IMR-90 (cell line): ENCODE measurements around the gene SLC5A1. TPM values are rescaled to one million over a fixed set of nuclear protein-coding genes. Genes with fewer than 3 reads are reported as not detected.

Source experiments
- ATAC-seq: fragments of 200-7000 bp; cut with Tn5 transposase; 2 replicates; pipeline ENCODE4 v1.9.1; 2020; ENCODE audit warnings: low read depth, mild to moderate bottlenecking, moderate library complexity
- BruUV-seq: library from RNA; stranded (reverse); fragments of 400-500 nt; replicated peaks from 2 replicates; lab custom pipeline; 2021; lab: Mats Ljungman, UMichigan
- CTCF ChIA-PET: fragments of 300-600 bp; formaldehyde crosslinking; extraction: SDS; loops from one replicate; lab custom pipeline; 2021; ENCODE audit warnings: antibody characterized with exemption; lab: Yijun Ruan, JAX
- POLR2A ChIA-PET: fragments of 300-600 bp; sonication (Branson Sonifier 250); formaldehyde crosslinking; loops from one replicate; lab custom pipeline; 2022; ENCODE audit warnings: antibody characterized with exemption; ENCODE audit not compliant: unreplicated experiment; lab: Charles Lee
- DNase-seq: peaks from one replicate; pipeline ENCODE4 v3.0.0; 2013
- H2AFZ ChIP-seq: replicated peaks from 2 replicates; pipeline ENCODE3; 2013; ENCODE audit warnings: low read length, mild to moderate bottlenecking; ENCODE audit not compliant: poor library complexity
- H2AK5ac ChIP-seq: 2 replicates; pipeline ENCODE4 v1.6.1; 2013; ENCODE audit warnings: low read depth, low read length, inconsistent platforms
- H2AK9ac ChIP-seq: replicated peaks from 2 replicates; pipeline ENCODE3; 2013; ENCODE audit warnings: mild to moderate bottlenecking, low read depth, low read length, moderate library complexity; ENCODE audit not compliant: poor library complexity
- H2BK120ac ChIP-seq: 2 replicates; pipeline ENCODE4 v1.6.1; 2013; ENCODE audit warnings: low read depth, low read length, inconsistent platforms
- H2BK15ac ChIP-seq: 3 replicates; pipeline ENCODE4 v1.6.1; 2013; ENCODE audit warnings: low read depth, low read length, inconsistent platforms
- H2BK20ac ChIP-seq: 2 replicates; pipeline ENCODE4 v1.6.1; 2013; ENCODE audit warnings: low read depth, mild to moderate bottlenecking, inconsistent platforms, low read length, moderate library complexity
- H2BK5ac ChIP-seq: 2 replicates; pipeline ENCODE4 v1.6.1; 2013; ENCODE audit warnings: mild to moderate bottlenecking, low read depth, low read length, inconsistent platforms; ENCODE audit not compliant: poor library complexity, severe bottlenecking
- H3K14ac ChIP-seq: replicated peaks from 2 replicates; pipeline ENCODE4 v1.6.1; 2013; ENCODE audit warnings: low read depth, low read length, inconsistent platforms
- H3K18ac ChIP-seq: 2 replicates; pipeline ENCODE4 v1.6.1; 2013; ENCODE audit warnings: low read depth, low read length, control low read depth
- H3K23ac ChIP-seq: 2 replicates; pipeline ENCODE4 v1.6.1; 2013; ENCODE audit warnings: low read depth, low read length, inconsistent platforms
- H3K27ac ChIP-seq: 2 replicates; pipeline ENCODE4 v1.5.1; 2013; ENCODE audit warnings: mild to moderate bottlenecking, control low read depth, low read length; ENCODE audit not compliant: insufficient read depth
- H3K27me3 ChIP-seq: 2 replicates; pipeline ENCODE4 v1.6.1; 2013; ENCODE audit warnings: low read length; ENCODE audit not compliant: control insufficient read depth, insufficient read depth
- H3K36me3 ChIP-seq: 2 replicates; pipeline ENCODE4 v1.6.1; 2013; ENCODE audit warnings: low read length, mixed read lengths; ENCODE audit not compliant: control insufficient read depth, insufficient read depth
- H3K4ac ChIP-seq: 2 replicates; pipeline ENCODE4 v1.6.1; 2013; ENCODE audit warnings: low read depth, low read length, inconsistent platforms
- H3K4me1 ChIP-seq: 2 replicates; pipeline ENCODE4 v1.6.1; 2013; ENCODE audit warnings: low read length, mixed read lengths; ENCODE audit not compliant: control insufficient read depth, insufficient read depth
- H3K4me2 ChIP-seq: 2 replicates; pipeline ENCODE4 v1.6.1; 2013; ENCODE audit warnings: low read depth, mild to moderate bottlenecking, control low read depth, low read length, moderate library complexity
- H3K4me3 ChIP-seq: 2 replicates; pipeline ENCODE4 v1.5.1; 2013; ENCODE audit warnings: low read depth, mild to moderate bottlenecking, control low read depth, low read length, moderate library complexity; ENCODE audit not compliant: insufficient read depth
- H3K56ac ChIP-seq: 2 replicates; pipeline ENCODE4 v1.6.1; 2013; ENCODE audit warnings: low read length, inconsistent platforms; ENCODE audit not compliant: insufficient read depth; ENCODE audit errors: extremely low read depth
- H3K79me1 ChIP-seq, 2 experiments: 2 replicates each; pipeline ENCODE4 v1.6.1; 2013; ENCODE audit warnings: low read length in 2 of 2, inconsistent platforms in 1 of 2, low read depth in 1 of 2
- H3K9ac ChIP-seq: 2 replicates; pipeline ENCODE4 v1.6.1; 2013; ENCODE audit warnings: low read depth, low read length, control low read depth
- H3K9me1 ChIP-seq: 2 replicates; pipeline ENCODE4 v1.6.1; 2013; ENCODE audit warnings: low read length, inconsistent platforms; ENCODE audit not compliant: insufficient read depth
- H3K9me3 ChIP-seq: 2 replicates; pipeline ENCODE4 v1.6.1; 2013; ENCODE audit warnings: low read length; ENCODE audit not compliant: control insufficient read depth, insufficient read depth
- H4K20me1 ChIP-seq: 2 replicates; pipeline ENCODE4 v1.6.1; 2013; ENCODE audit warnings: low read length, inconsistent platforms; ENCODE audit not compliant: insufficient read depth
- H4K5ac ChIP-seq: 2 replicates; pipeline ENCODE4 v1.6.1; 2013; ENCODE audit warnings: mild to moderate bottlenecking, low read depth, low read length, control low read depth
- H4K8ac ChIP-seq, 2 experiments: 2 replicates each; pipeline ENCODE4 v1.6.1; 2013; ENCODE audit warnings: low read depth in 2 of 2, low read length in 2 of 2, control low read depth in 1 of 2, inconsistent platforms in 1 of 2
- H4K91ac ChIP-seq: 2 replicates; pipeline ENCODE4 v1.6.1; 2013; ENCODE audit warnings: low read depth, low read length, inconsistent platforms; ENCODE audit not compliant: insufficient read depth
- CEBPB ChIP-seq: IDR thresholded peaks from 2 replicates; pipeline ENCODE4 v1.6.1; 2012; ENCODE audit warnings: low read depth, low read length, improper control_type of control experiment
- FOS ChIP-seq: fragments of 150-350 bp; IDR thresholded peaks from 2 replicates; pipeline ENCODE4 v1.6.1; 2016; ENCODE audit warnings: low read depth, low read length
- MAZ ChIP-seq: IDR thresholded peaks from 2 replicates; pipeline ENCODE4 v1.6.1; 2012; ENCODE audit warnings: low read depth, mild to moderate bottlenecking, low read length, improper control_type of control experiment, moderate library complexity, borderline replicate concordance
- MXI1 ChIP-seq: IDR thresholded peaks from 2 replicates; pipeline ENCODE4 v1.6.1; 2012; ENCODE audit warnings: low read depth, mild to moderate bottlenecking, low read length, moderate library complexity, borderline replicate concordance
- NFE2L2 ChIP-seq: fragments of 150-350 bp; IDR thresholded peaks from 2 replicates; pipeline ENCODE4 v1.6.1; 2016; ENCODE audit warnings: low read depth, mild to moderate bottlenecking, low read length
- RCOR1 ChIP-seq: IDR thresholded peaks from 2 replicates; pipeline ENCODE4 v1.6.1; 2012; ENCODE audit warnings: mild to moderate bottlenecking, low read length, improper control_type of control experiment; ENCODE audit not compliant: insufficient replicate concordance
- RFX5 ChIP-seq: IDR thresholded peaks from 2 replicates; pipeline ENCODE4 v1.8.0; 2012; ENCODE audit warnings: low read depth, mild to moderate bottlenecking, low read length, moderate library complexity
- SMC3 ChIP-seq: fragments of 150-350 bp; IDR thresholded peaks from 2 replicates; pipeline ENCODE4 v1.6.1; 2016; ENCODE audit warnings: low read depth, mild to moderate bottlenecking, antibody characterized with exemption, low read length, moderate library complexity
- USF2 ChIP-seq: fragments of 150-350 bp; IDR thresholded peaks from 2 replicates; pipeline ENCODE4 v1.6.1; 2017; ENCODE audit warnings: mild to moderate bottlenecking, antibody characterized with exemption, low read length, low read depth
- WGBS, 2 experiments: methylation state at CpG; one replicate each; pipeline versions ENCODE4 v1.1.5 to v1.1.7; 2013; ENCODE audit warnings: missing lambda C conversion rate in 2 of 2; ENCODE audit not compliant: insufficient read length in 1 of 2; ENCODE audit errors: extremely low coverage in 2 of 2; 5-methylcytosine and 5-hydroxymethylcytosine counted together
- dilution Hi-C: fragments of 300-500 bp; cut with HindIII; formaldehyde crosslinking; loops from one replicate; pipeline ENCODE4 v1.14.3; 2018; ENCODE audit warnings: low sequenced_read_pairs; ENCODE audit not compliant: unreplicated experiment
- in situ Hi-C: fragments of 300-500 bp; cut with MboI; formaldehyde crosslinking; loops from 3 replicates; pipeline ENCODE4 v1.14.3; 2019; ENCODE audit warnings: low sequenced_read_pairs, inconsistent platforms, mixed read lengths
- intact Hi-C: fragments of 100-400 bp; cut with micrococcal nuclease; formaldehyde crosslinking; loops from 2 replicates; pipeline ENCODE4 v1.10.0; 2022
- polyA plus RNA-seq, 3 experiments: library from polyadenylated mRNA; depleted of rRNA; stranded (reverse); fragments of >200 nt; gene quantifications; 2 replicates each; pipeline ENCODE4 v1.2.3, GENCODE V29; 2012; ENCODE audit warnings: low replicate concordance in 1 of 3
- total RNA-seq: library from RNA; depleted of rRNA; stranded (reverse); fragments of >200 nt; gene quantifications from 2 replicates; pipeline ENCODE4 v1.2.3, GENCODE V29; 2012

SLC5A1 gene
- total and polyA plus RNA-seq, 2 of the 4 experiments (the other 2 are of a cell fraction): not detected

- Histone ChIP-seq H3K56ac (no peak overlapping the region), H3K23ac (no peak overlapping the region), H2AK5ac (no peak overlapping the region), H2BK5ac (no peak overlapping the region), H3K4me2 (no peak overlapping the region), H3K14ac (no peak overlapping the region), H4K91ac (no peak overlapping the region), H3K18ac (no peak overlapping the region), H3K9me3 (no peaks in the 10 kb centered on the region), H3K9ac (no peak overlapping the region), H4K8ac (no peak overlapping the region), H4K20me1 (no peaks in the 10 kb centered on the region), H3K27ac (no peak overlapping the region), H3K79me1 (no peaks in the 10 kb centered on the region), H2BK20ac (no peak overlapping the region), H3K36me3 (no peaks in the 10 kb centered on the region), H2AK9ac (peak overlapping the region; percentile 34), H2AFZ (peak overlapping the region; percentile 18), H3K27me3 (0 out of 2 replicates have a peak, but pooled peaks cover 2% of the 10 kb centered on the region), H3K9me1 (no peaks in the 10 kb centered on the region), H3K4me1 (no peaks in the 10 kb centered on the region), H2BK15ac (no peak overlapping the region), H2BK120ac (no peak overlapping the region), H3K4me3 (no peak overlapping the region), H3K4ac (no peak overlapping the region), H4K5ac (no peak overlapping the region)
- TF ChIP-seq RFX5 (no peak), SMC3 (no peak), NFE2L2 (peak; percentile 46; the same call in 1 of the 2 replicates), MXI1 (no peak), FOS (0 out of 2 replicates have a peak, but pooled peaks have one; percentile 26), USF2 (no peak), MAZ (no peak), RCOR1 (no peak), CEBPB (peak; percentile 87)
- ChIA-PET CTCF (no interaction called here), POLR2A (no interaction called here)
- ATAC-seq: peak; percentile 88
- no CpG with 5 or more reads among the region's 5 CpGs for WGBS, 2 experiments
- BruUV-seq: no TSS peak
- peak; percentile 79 for DNase-seq
- in situ Hi-C loops: no loop called here
- intact Hi-C loops: no loop called here
- dilution Hi-C loops: no loop called here
Observed at GRCh38 chr22:32050678-32051515, 7.8 kb downstream of the SLC5A1 start.
